H7 (cell line): ENCODE measurements around the gene NTNG1. TPM values are rescaled to one million over a fixed set of nuclear protein-coding genes. Genes with fewer than 3 reads are reported as not detected.
"Not testable (repeated sequence)": the region's sequence is repeated elsewhere in the genome, so short reads cannot be mapped to it uniquely, and the experiment has no call there.

Source experiments
- DNase-seq: peaks from one replicate; pipeline ENCODE4 v3.0.0; 2012
- H3K27me3 ChIP-seq: 2 replicates; pipeline ENCODE4 v1.6.0; 2011; ENCODE audit warnings: mild to moderate bottlenecking, low read length; ENCODE audit not compliant: control insufficient read depth, insufficient read depth
- H3K36me3 ChIP-seq: replicated peaks from 2 replicates; pipeline ENCODE4 v1.5.1; 2011; ENCODE audit warnings: low read length; ENCODE audit not compliant: control insufficient read depth, insufficient read depth
- H3K4me3 ChIP-seq: 2 replicates; pipeline ENCODE4 v1.5.1; 2011; ENCODE audit warnings: low read depth, mild to moderate bottlenecking, control low read depth, low read length, moderate library complexity; ENCODE audit not compliant: insufficient read depth
- total RNA-seq: library from RNA; depleted of rRNA; stranded (reverse); fragments of >200 nt; shearing (Covaris generic); gene quantifications from 2 replicates; pipeline ENCODE4 v1.2.3, GENCODE V29; 2014; rRNA removed

Gene NTNG1
- total RNA-seq = 3.7 and 5.4 TPM in 2 replicates

DNA sequence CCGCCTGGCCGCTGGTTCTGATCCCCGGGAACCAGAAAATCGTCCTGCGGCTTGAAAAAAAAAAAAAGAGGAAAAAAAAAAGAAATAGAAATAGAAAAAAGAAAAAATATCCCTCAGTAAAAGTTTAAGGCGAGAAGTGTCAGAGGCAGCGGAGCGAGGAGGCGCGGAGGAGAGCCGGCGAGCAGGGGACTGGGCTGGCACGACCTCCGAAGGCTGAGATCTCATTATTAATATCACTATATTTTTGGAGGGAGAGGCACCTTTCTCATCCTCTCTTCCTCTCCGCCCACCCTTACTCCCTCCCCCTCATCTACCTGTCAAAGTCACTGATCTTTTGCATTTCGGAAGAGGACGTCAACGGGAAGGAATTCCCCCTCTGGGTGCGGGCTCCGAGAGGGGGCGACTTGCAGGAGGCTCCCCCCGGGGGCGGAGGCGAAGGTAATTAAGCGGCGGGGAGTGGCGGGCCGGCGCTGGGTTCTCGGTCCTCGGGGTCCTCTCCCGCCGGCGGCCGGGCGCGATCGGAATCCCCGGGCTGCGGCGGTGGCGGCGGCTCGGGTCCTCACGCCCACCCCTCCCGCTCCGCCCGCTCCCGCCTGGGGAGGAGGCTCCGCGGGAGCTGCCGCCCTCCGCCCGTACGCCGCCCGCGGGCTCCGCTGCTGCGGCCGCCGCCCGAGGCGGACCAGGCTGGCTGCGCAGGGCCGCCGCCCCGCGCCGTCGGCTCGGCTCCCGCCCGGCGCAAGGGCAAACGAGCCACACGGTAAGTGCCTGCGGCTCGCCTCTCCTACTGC lies at the start of gene NTNG1:
Gene NTNG1 (plus strand): TSS at position 337 of the 788 bp plus-strand sequence.
- Histone ChIP-seq H3K36me3 (no peaks in the 10 kb centered on the region), H3K4me3 (peak within 1 kb of the TSS; percentile 81), H3K27me3 (peaks cover 6% of the 10 kb centered on the region)
- peak; percentile 68 for DNase-seq

DNA sequence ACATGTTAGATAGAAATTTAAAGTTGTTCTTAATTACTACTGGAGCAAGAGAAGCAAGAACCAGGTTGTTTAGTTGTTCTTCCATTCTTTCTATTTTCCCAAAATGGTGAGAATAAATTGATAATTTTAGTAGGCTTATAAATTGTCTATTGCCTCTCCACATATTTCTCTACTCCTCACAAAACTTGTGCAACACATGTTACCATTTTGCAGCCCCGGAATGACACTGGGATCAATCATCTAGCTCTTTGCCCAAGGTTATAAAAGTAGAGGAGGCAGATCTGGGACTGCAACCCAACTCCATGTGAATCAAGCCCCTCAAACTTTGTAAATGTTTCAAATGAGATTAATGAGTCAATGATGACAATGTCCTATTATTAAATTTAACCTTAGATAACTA lies 49.4 kb upstream of the NTNG1 start:
- H3K4me3 ChIP-seq = no peak overlapping the region
- no peaks in the 10 kb centered on the region for H3K27me3 ChIP-seq
- no peaks in the 10 kb centered on the region for H3K36me3 ChIP-seq
- no peak for DNase-seq

DNA sequence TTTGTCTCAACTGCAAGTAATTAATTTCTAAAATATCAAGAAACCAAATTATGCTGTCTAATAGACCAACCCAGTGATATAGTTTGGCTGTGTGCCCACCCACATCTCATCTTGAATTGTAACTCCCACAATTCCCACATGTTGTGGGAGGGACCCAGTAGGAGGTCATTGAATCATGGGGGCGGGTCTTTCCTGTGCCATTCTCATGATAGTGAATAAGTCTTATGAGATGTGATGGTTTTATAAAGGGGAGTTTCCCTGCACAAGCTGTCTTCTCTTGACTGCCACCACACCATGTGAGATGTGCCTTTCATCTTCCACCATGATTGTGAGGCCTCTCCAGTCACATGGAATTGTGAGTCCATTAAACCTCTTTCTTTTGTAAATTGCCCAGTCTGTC lies 47.4 kb upstream of the NTNG1 start:
- not testable (repeated sequence) for DNase-seq, H3K4me3 ChIP-seq, H3K27me3 ChIP-seq, H3K36me3 ChIP-seq

DNA sequence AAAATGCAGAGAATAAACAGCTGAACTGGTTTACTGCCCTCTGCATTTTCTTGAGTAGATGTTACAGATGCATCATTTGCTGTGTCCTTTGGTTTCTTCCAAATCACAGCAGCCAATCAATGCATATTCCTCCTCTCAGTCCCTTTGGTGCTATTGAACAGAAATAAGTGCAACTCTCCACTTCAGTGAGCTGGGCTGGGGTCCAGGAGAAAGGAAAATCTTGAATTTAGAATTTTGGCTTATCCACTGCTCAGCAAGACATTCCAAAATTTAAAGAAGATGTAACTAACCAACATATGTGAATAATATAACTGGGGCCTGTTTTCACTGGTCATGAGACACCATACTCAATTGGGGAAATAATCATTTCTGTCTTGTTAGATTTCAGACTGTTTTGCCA lies 45.2 kb upstream of the NTNG1 start:
- DNase-seq = no peak
- Histone ChIP-seq H3K4me3 (no peak overlapping the region), H3K36me3 (no peaks in the 10 kb centered on the region), H3K27me3 (no peaks in the 10 kb centered on the region)

DNA sequence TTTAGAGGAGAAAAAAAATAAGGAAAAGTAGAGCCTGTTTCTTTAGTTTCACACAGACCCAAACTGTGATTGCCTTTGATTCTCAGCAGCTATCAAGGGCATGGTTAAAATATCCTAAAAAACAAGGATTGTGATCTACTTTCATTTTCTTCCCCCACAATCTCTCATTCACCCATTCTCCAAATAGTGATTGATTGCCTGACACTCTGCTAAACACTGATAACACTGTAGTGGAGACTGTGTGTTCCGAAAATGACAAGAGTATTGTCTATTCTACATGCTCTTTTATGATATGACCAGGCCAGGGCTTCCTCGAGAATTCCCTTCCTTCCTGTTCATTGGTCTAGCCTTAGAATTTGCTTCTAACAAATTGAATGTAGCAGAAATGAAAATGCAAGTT lies 44.1 kb upstream of the NTNG1 start:
- no peak overlapping the region for H3K4me3 ChIP-seq
- DNase-seq = no peak
- no peaks in the 10 kb centered on the region for H3K27me3 ChIP-seq

DNA sequence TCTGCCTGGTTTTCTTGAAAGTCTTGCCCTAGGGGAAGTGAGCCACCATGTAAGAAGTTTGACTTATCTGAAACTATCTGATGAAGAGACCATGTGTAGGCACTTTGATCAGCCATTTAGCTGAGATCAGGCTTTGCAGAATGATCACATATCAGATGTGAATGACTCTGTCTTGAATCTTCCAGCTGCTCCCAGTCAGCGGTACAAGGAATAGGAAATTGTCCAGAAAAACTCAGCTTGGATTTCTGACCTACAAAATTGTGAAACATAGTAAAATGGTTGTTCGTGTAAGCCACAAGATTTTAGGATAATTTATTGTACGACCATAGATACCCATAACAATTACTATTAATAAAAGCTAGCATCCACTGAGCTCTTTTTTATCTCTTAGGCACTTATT lies 41.9 kb upstream of the NTNG1 start:
- Histone ChIP-seq H3K4me3 (no peak overlapping the region), H3K36me3 (no peaks in the 10 kb centered on the region), H3K27me3 (no peaks in the 10 kb centered on the region)
- DNase-seq = no peak

More for the DNA sequence above, 44.1 kb upstream of the NTNG1 start:
- no peaks in the 10 kb centered on the region for H3K36me3 ChIP-seq

DNA sequence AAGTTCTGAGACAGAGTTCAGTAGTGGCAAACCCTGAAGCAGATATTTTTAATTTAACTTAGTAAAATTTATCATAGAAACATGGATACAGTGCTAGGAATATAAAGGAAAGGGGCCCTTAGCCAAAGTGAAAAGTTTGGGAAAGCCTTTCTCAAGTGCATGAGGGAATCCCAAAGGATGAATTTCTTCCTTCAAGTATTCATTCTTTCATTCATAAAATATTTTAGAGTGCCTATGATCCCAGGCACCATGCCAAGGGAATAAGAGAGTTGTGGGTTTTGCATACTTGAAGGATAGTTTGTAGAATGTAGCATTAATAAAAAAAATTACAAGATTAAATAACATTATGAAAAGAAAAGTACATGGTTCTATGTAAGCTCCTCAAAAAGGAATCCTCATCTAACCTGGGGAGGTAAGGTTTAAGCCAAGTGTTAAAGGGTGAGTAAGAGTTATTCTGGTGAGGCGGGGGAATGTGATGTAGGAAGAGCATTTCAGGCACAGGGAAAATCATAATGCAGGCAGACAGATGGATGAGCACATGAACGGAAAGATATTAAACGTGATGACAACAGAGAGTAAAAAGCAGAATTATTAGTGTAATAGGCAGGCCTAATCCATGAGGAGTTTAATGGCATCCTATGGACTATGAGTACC lies 40.4 kb upstream of the NTNG1 start:
- Histone ChIP-seq H3K27me3 (no peaks in the 10 kb centered on the region), H3K36me3 (no peaks in the 10 kb centered on the region), H3K4me3 (no peak overlapping the region)
- DNase-seq = no peak

DNA sequence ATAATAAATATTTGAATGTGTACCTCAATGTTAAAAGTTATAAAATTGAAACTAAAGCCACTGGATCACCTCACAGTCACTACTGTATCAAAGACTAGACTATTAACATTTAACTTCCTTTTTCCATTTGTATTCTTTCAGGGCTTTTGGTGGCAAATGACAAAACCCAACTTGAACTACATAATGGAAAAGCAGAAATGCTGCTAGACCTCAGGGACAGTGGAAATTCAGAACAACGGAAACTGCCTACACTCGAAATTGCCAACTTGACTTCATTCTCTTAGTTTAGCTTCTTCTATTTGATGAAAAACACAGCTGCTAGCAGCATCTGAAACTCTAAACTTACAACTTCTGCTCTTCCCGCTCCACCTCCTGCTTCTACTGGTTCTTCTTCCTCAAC lies 34.9 kb upstream of the NTNG1 start:
- H3K27me3 ChIP-seq = no peaks in the 10 kb centered on the region
- DNase-seq = no peak
- H3K36me3 ChIP-seq = no peaks in the 10 kb centered on the region
- H3K4me3 ChIP-seq = no peak overlapping the region

DNA sequence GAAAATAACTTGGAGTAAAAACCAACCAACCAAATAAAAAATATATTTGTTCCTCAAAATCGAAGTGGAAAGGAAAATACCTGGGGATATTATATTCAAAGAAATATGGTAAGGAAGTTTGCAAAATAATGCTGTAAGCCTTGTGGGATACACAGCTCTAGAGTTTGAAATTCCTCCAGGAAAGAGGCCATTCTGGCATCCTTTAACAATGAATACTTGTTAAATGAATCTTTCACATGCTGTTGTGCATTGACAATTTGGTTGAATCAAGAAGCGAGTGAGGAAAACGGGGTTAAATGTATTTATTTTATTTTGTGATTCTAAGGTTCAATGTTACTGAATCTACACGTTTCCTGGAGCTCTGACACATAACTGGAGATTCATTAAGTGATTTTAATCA lies 30.5 kb upstream of the NTNG1 start:
- Histone ChIP-seq H3K27me3 (no peaks in the 10 kb centered on the region), H3K4me3 (no peak overlapping the region), H3K36me3 (no peaks in the 10 kb centered on the region)
- no peak for DNase-seq

DNA sequence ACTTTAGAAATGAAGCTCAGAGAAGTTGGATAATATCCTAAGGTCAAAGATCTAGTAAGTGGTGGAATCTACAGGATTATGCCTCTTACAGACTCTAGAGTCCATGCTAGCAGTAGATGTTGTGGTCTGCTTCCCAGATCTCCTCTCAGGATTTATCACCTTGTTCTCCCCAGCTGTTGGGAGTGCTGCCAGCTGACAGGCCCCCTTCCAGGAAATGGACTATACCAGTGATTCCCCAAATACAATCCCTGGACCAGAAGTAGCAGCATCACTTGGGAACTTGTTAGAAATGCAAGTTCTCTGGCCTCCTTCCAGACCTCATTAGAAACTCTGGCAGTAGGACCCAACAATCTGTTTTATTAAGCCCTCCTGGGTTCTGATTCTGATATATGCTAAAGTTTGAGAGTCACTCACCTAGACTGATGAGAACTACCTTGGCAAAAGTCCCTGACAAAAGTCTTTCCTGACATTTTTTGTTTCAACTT lies 24.5 kb upstream of the NTNG1 start:
- H3K27me3 ChIP-seq = no peaks in the 10 kb centered on the region
- DNase-seq = no peak
- H3K36me3 ChIP-seq = no peaks in the 10 kb centered on the region

DNA sequence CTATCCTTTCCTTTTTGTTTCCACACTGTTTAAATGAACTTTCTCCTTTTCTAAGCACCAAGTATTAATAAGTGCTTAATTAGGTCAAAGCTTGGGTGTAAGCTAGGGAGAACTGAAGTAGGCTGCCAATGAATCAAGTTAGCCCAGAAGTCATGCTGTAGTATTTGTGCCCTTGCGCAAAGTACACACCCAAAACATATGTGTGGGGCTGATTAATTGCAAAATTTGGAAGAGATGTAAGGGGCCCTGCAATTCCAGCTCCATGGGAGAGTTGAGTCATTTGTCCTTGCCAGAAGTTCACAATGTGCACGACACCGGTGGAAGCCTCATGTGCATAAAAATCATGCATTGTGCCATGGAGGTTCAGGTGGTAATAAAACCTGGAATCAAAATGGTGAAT lies 18.6 kb upstream of the NTNG1 start:
- Histone ChIP-seq H3K4me3 (no peak overlapping the region), H3K36me3 (no peaks in the 10 kb centered on the region), H3K27me3 (no peaks in the 10 kb centered on the region)
- DNase-seq = no peak

More for the DNA sequence above, 24.5 kb upstream of the NTNG1 start:
- H3K4me3 ChIP-seq = no peak overlapping the region

DNA sequence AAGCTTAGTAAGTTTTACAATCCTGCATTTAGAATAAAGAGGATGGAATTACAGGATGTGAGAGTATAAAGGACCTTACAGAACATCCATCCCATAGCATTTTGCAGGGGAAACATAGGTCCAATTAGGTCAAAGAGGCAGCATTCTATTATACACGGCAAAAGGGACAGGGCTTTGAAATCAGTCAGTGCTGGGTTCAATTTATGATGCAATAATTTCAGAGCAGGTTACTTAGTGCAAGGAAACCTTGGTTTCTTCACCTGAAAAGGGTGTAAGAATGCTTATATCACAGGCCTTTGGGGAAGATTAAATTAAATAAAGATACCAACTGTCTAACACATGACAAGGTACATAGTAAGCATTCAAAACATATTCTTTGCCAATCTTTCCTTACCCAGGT lies 17.1 kb upstream of the NTNG1 start:
- no peak overlapping the region for H3K4me3 ChIP-seq

DNA sequence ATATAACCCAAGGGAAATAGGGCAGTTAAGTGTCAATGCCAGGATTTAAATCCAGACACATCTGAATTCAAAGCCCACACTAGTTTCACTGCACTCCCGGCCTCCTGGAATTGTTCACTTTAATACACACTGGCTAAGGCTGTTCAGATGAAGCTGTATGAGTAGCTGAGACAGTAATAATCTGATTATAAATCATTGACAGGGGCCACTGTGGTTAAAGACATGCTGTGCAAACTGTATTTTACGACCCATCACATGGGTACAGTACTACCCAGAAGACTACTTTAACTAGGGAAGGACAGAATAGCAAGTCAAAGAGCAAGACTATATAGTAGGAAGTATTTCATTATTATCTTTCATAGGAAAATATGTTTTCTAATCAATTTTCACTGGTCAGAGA lies 16.1 kb upstream of the NTNG1 start:
- DNase-seq = no peak
- Histone ChIP-seq H3K27me3 (no peaks in the 10 kb centered on the region), H3K4me3 (no peak overlapping the region), H3K36me3 (no peaks in the 10 kb centered on the region)

More for the DNA sequence above, 17.1 kb upstream of the NTNG1 start:
- Histone ChIP-seq H3K27me3 (no peaks in the 10 kb centered on the region), H3K36me3 (no peaks in the 10 kb centered on the region)
- no peak for DNase-seq

DNA sequence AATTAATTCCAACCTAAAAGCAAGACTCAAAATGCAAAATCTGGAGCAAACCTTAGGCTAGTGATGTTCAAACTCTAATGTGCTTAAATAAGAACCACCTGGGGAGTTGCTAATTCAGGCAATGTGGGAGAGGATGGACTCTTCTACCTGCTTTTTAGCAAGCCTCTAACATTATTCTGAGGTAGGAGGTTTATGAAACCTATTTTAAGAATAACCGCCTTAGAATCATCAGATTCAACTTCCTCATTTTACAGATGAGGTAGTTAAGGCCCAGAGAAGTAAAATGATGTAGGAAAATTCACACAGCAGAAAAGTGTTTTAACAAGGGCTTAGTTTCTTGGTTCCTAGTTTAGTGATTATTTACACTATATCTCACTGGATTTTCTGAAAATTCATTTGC lies 8.6 kb upstream of the NTNG1 start:
- no peak for DNase-seq
- H3K27me3 ChIP-seq = no peaks in the 10 kb centered on the region
- H3K4me3 ChIP-seq = no peak overlapping the region
- H3K36me3 ChIP-seq = no peaks in the 10 kb centered on the region

DNA sequence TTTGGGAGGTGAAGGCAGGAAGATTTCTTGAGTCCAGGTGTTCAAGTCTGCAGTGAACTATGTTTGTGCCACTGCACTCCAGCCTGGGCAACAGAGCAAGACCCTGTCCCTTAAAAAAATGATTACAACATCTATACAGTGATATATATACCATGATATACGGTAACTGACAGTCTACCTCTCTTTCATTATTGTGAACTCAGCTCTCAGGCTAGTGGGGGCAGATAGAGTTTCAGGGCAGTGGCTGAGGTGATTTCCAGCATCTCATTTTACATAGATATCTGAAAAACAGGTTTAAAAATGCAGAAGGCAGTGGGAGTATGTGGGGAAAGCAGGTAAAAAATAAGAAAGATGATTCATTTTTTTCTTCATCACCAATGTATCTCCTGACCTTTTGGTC lies 8.1 kb upstream of the NTNG1 start:
- DNase-seq = no peak
- H3K27me3 ChIP-seq = no peaks in the 10 kb centered on the region

More for the DNA sequence above, 8.1 kb upstream of the NTNG1 start:
- Histone ChIP-seq H3K36me3 (no peaks in the 10 kb centered on the region), H3K4me3 (no peak overlapping the region)
